K562 treated with DMSO at 1 percent for 4 hours (cell line): ENCODE data around the gene LTN1. TPM values are rescaled to one million over a fixed set of nuclear protein-coding genes. Genes with fewer than 3 reads are reported as not detected.

Source experiments
- total RNA-seq: library from RNA; unstranded; fragments of 300-600 nt; gene quantifications from 2 replicates; pipeline ENCODE4 v1.2.3, GENCODE V29; 2022; ENCODE audit not compliant: insufficient read depth

LTN1 gene
- total RNA-seq = 12.0 and 12.4 TPM in 2 replicates

GRCh38 chr21:28992526-28993292 is at the start of gene LTN1:
LTN1 (minus strand) TSS chr21:28992877; CDS start chr21:28992805, 72 bp downstream.

GRCh38 chr21:29024474-29025327 is 32.0 kb upstream of the LTN1 start, which contains the start of gene USP16:
USP16 (plus strand) TSS chr21:29024668; CDS start chr21:29027914, 3,246 bp downstream.

Other genes with a start within 250 kb of the LTN1 start
- 5.4 and 5.7 TPM in 2 replicates for gene RWDD2B, start 26.5 kb upstream of the LTN1 start, total RNA-seq
- 26.0 and 30.2 TPM in 2 replicates for gene USP16, start 31.8 kb upstream of the LTN1 start, total RNA-seq
- gene CCT8, start 80.8 kb upstream of the LTN1 start, total RNA-seq = 328 and 333 TPM in 2 replicates
- gene MAP3K7CL, start 137.8 kb upstream of the LTN1 start, total RNA-seq = not detected in 2 replicates